Myometrial cell (primary cell): ENCODE results near the gene FBXL22. TPM values are rescaled to one million over a fixed set of nuclear protein-coding genes. Genes with fewer than 3 reads are reported as not detected.

Experiments used
- total RNA-seq: library from RNA; depleted of rRNA; stranded (reverse); fragments of >200 nt; gene quantifications from 2 replicates; pipeline ENCODE4 v1.2.3, GENCODE V29; 2015

FBXL22 gene, protein sequence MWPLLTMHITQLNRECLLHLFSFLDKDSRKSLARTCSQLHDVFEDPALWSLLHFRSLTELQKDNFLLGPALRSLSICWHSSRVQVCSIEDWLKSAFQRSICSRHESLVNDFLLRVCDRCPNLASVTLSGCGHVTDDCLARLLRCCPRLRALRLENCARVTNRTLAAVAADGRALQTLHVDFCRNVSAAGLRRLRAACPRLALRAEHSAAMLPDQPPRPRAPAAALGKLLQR
- 0.18 and 0.58 TPM in 2 replicates for total RNA-seq

DNA sequence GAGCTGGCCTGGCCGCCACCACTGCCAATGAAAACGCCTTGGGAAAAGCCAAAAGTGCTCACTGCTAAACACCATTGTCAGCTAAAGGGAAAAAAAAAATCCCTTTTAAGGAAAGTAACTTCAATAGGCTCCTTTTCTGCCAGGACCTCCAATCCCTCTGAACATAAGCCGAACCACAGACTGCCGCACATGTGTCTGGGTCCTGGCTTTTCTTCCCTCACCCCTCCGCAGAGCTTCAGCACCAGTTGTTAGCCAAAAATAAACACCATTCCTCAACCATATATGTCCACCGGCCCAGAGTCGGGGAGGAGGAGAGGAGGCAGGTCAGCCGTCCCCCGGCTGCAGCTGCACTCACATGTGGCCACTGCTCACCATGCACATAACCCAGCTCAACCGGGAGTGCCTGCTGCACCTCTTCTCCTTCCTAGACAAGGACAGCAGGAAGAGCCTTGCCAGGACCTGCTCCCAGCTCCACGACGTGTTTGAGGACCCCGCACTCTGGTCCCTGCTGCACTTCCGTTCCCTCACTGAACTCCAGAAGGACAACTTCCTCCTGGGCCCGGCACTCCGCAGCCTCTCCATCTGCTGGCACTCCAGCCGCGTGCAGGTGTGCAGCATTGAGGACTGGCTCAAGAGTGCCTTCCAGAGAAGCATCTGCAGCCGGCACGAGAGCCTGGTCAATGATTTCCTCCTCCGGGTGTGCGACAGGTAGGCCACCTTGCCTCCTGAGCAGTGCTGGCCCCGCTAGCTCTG, at the start of gene FBXL22:
Gene FBXL22, plus strand, starts transcription at position 350 of the 753 bp plus-strand sequence. Its CDS starts 6 bp downstream, at position 356.

Other genes with a start within 250 kb of the FBXL22 start
- gene CA12, start 215.5 kb upstream of the FBXL22 start, total RNA-seq, result 39.9 and 45.0 TPM in 2 replicates
- gene USP3, start 92.8 kb upstream of the FBXL22 start, total RNA-seq, result 25.9 and 36.9 TPM in 2 replicates
- gene HERC1, start 236.6 kb downstream of the FBXL22 start, total RNA-seq, result 48.7 and 80.3 TPM in 2 replicates